HG03342 (cell line): Measurements from ENCODE around the gene CCL14.
"Not testable (repeated sequence)": the region's sequence is repeated elsewhere in the genome, so short reads cannot be mapped to it uniquely, and the experiment has no call there.

Experiments
- ATAC-seq: cut with Tn5 transposase; IDR thresholded peaks from one replicate; pipeline ENCODE4 v1.9.1; 2021; ENCODE audit warnings: mild to moderate bottlenecking, moderate library complexity; ENCODE audit not compliant: unreplicated experiment

Gene CCL14

DNA sequence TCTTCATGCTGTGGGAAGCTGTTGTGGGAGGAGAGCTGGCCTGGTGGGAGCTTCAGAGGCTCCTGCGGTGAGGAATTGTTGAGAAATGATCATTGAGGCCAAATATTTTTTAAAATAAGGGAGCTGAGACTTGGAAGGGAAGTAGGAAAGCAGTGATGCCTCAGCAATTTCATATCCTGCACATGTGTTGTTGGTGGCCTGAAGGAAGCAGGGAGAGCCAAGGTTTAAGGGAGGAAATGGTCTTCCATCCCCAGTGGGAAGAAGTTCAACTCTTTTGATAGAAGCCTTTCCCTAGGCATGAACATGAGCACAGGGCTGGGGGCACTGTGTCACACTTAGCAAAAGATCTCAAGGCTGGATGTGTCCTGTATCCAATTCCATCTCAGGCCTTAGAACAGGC is at the start of gene CCL14:
TSS of gene CCL14 (minus strand) at position 87 of the 400 bp plus-strand sequence. CDS start at position 7, 80 bp downstream.
- ATAC-seq: no peak

DNA sequence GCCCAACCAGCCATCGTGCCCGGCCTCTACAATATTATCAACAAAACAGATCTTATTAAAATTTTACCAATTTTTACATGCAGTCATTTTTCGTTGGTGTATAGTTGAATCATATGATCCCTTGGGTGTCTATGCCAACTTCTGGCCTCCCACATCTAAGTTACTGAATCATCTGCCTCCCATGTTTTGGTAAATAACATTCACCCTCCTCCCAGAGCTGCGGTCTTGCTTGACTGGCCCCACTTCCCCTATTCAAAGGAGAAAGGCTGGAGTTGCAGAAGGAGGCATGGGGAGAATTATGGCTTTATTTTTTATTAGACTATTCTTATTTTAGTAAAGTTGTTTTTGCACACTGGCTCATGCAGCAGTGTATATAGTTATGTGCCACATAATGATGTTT is 49.7 kb upstream of the CCL14 start:
- no peak for ATAC-seq

- ATAC-seq: no peak
These were observed 47.6 kb upstream of the CCL14 start for GRCh38 chr17:36034127-36034526.

DNA sequence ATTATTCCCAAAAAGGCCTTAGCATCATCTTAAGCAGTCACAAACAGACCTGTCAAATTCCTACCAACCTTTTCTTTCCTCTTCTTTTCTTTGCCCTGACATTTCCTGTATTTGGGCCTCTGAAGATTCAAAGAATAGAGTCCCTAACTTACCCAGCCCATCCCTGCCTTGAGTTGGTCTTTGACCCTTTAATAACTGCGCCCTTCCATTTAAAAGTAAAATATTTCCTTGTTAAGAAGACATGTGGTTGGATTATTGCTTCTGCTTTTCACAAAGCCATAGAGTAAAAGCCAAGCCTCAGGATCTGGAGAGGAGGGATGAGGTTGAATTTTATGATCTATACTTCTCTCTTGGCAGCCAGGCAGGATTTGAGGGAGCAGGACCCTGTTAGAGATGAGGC is 44.4 kb upstream of the CCL14 start:
- ATAC-seq: no peak

DNA sequence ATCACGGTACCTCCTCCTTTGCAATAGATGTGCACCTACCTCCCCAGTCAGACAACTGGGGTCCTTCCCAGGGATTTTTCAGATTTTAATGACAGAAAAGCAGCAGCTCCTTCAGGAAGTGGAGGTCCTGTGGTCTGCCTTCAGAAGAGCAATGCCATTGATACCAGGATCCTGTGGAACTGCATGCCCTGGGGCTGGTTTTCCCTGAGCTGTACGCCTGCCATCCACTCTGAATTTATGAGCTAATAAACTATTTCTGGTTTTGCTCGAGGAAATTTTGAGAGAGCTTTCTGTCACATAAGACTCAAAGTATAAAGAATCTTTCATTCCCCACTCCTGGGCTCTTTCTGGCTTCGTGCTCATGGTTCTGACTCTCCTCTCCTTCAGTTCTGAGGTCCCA is 41.2 kb upstream of the CCL14 start:
- ATAC-seq: no peak

DNA sequence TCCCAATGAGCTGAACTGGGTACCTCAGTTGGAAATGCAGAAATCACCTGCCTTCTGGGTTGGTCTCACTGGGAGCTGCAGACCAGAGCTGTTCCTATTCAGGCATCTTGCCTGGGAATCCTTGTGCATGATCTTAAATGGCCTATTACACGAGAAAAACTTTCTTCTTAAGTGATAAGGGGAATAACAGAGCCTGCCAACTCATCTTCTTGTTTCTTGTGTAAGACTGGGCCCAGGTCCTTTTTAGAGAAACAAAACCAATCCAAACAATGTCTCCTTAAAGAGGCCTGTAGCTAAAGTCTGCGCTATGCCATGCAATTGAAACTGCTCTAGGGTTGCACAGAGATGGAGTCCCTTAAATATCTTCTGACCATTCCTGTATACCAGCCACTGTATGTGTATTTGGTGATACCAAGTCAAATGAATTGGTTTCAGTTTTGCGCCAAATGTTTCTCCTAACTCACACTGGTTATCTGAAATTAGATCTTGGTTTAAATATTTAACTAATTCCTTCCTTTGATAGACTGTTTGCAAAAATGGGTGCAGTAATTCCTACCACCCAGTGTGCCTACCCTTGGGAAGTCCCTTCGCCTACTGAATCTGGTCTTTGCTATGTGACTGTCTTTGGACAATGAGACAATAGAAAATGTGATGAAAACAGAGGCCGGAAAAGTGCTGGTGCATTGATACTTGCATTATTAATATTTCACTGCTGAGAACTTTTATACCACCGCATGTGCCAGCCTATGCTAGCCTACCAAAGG is 37.8 kb upstream of the CCL14 start:
- ATAC-seq: no peak

- ATAC-seq: no peak
These were observed 32.9 kb upstream of the CCL14 start for GRCh38 chr17:36019423-36019822.

- ATAC-seq: no peak
These were observed 31.3 kb upstream of the CCL14 start, which contains the start of gene CCL23 for GRCh38 chr17:36017799-36018198. Gene CCL23, minus strand, starts transcription at chr17:36017972. Its CDS starts 75 bp downstream, at chr17:36017897.

DNA sequence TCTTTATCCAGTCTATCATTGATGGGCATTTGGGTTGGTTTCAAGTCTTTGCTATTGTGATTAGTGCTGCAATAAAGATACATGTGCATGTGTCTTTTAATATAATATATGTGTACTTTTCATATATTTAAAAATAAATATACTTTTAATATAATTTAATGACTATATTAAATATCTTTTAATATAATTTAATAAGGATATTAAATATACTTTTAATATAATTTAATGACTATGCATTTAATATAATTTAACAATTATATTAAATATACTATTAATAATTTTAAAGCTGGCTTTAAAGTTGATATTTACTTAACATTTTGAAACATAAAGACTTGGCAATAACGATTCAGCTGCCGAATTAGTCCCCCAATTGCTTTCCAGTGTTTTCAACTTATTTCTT is 30.0 kb upstream of the CCL14 start:
- ATAC-seq: no peak

DNA sequence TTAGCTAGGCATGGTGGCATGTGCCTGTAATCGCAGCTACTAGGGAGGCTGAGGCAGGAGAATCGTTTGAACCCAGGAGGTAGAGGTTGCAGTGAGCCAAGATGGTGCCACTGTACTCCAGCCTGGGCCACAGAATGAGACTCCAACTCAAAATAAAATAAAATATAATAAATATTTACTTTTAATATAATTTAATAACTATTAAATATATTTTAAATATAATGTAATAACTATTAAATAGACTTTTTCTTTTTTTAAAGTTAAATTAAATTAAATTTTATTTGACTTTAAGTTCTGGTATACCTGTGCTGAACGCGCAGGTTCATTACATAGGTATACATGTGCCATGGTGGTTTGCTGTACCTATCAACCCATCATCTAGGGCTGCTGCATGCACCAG is 29.4 kb upstream of the CCL14 start:
- ATAC-seq: not testable (repeated sequence)

DNA sequence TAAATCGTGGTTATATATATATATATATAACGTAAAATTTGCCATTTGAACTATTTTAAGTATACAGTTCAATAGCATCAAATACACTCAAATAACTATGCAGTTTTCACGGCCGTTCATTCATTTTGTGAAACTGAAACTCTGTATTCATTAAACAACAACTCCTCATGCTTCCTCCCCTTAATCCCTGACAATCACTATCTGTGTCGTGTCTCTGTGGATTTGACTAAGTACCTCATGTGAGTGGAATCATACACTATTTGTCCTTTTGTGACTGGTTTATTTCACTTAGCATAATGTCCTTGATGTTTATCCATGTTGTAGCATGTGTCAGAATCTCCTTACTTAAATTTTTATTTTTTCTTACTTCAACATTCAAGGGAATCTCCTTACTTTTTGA is 28.4 kb upstream of the CCL14 start:
- no peak for ATAC-seq

DNA sequence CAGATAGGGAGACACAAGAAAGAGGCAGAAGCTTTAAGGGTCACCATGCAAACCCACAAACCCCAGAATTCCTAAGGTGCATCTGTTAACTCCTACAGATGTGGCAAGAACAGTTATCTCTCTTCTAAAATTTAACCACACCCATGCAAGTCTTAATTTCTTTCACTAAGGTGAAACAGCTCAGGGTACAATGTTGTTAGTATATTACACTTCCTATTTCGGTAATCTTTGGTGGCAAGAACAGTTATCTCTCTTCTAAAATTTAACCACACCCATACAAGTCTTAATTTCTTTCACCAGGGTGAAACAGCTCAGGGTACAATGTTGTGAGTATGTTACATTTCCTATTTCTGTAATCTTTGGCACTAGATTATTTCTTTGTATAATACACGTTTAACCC is 24.7 kb upstream of the CCL14 start:
- no peak for ATAC-seq

GRCh38 chr17:36008998-36009665 is 22.6 kb upstream of the CCL14 start:
- ATAC-seq: no peak

DNA sequence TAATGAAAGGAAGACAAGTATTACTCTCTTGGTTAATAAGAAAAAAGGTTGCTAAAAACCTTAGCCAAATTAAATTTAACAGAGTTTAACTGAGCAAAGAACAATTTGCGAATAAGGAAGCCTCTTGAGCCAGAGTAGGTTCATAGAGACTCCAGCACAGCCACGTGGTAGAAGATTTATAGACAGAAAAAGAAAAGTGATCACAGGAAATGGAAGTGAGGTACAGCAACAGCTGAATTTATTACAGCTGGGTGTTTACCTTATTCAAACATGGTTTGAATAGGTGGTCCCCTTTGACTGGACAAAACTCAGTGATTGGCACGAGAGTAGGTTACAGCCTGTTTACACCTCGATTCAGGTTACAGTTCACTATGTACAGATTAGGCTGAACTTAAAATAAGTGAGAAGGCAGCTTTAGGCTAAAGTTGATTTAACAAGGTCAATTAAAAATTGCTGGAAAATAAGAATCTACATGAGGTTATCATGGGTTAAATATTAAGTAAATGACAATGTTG is 18.1 kb upstream of the CCL14 start:
- no peak for ATAC-seq

GRCh38 chr17:36002631-36003030 is 16.1 kb upstream of the CCL14 start:
- no peak for ATAC-seq

DNA sequence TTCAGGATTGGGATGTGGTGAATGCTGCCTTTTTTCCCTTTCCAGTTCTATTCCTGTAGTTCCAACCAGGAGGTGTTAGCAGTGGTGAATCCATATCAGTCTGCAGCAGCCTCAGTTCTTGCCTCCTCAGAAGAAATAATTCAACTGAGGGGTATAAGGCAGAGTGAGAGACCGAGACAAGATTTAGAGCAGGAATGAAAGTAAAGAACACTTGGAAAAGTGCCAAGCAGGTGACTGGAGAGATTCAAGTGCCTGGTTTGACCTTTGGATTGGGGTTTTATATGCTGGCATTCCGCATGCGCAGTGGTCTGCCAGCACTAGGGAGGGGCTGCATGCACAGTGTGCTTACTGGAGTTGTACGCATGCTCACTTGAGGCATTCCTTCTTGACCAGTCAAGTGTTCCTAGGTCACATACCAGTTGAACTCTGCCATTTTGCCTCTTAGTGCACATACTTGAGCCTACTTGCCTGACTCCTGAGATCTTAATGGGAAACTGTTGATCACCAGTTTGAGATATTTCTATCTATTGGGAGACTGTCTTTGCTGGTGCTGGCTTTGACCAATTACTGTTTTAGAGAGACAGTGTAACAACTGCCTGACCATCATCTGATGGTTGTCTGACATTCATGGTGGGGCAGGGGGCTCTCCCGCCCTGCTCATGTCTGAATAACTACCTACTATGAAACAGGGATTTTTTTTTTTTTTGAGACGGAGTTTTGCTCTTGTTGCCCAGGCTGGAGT is 15.5 kb upstream of the CCL14 start:
- ATAC-seq: no peak

GRCh38 chr17:36001110-36001771 is 14.7 kb upstream of the CCL14 start, which contains the start of gene CCL15:
Gene CCL15, minus strand, starts transcription at chr17:36001553. Its CDS starts 61 bp downstream, at chr17:36001492.
- ATAC-seq: no peak

DNA sequence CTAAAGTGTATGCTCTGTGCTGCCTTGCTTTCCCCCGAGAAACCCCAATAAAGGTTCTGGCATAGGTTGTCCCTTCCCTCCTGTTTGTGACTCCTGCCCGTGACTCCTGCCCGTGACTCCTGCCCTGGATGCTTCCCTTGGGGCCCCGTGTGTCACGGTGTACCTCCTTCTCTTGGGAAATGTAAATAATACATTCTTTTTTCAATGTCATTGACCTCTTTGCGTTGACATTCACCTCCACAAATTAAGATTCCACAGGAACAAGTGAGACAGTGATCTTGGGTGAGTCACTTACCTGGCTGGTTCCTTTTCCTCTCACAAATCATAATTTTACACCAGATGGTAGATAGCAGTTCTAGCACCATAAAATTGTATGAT is 14.2 kb upstream of the CCL14 start:
- no peak for ATAC-seq

DNA sequence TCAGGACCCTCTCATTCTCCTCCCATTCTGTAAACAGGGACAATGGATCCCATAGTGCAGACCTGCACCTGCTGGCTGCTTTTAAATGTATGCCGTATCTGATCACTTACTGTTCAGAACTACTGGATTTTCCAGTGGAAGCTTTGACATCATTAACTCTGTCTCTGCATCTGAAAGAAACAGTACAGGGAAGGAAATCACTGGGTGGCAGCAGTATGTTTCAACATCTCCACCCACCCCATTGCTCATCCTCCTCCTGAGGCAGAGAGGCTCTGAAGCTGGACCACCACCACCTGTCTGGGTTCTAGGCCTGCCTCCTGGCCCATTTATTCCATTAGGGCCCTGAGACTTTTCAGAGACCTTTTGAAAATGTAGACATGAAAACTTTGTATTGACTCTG is 12.2 kb upstream of the CCL14 start:
- no peak for ATAC-seq

DNA sequence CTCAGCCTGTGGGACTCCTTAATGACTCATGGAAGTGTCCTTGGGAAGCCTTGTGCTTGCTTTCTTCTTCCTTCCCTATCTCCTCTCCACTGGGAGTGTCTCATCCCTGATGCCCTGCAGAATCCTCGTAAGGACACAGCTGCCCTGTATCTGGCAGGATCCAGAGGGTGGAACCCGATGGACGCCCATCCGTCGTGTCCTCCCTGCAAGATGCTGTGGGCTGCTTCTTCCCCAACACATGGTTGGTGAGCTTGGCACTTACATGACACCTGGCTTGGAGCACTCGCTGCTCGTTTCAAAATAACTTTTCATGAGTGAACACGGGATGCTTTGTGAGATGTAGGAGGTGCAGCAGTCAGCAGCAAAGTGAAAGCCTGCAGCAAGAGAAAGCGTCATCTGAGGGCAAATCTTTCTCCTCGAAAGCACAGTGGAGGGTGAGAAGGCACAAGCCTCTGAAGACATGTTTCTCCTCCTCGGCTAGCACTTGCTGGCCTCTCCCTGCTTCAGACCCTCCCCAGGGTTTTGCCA is 11.6 kb upstream of the CCL14 start:
- no peak for ATAC-seq

DNA sequence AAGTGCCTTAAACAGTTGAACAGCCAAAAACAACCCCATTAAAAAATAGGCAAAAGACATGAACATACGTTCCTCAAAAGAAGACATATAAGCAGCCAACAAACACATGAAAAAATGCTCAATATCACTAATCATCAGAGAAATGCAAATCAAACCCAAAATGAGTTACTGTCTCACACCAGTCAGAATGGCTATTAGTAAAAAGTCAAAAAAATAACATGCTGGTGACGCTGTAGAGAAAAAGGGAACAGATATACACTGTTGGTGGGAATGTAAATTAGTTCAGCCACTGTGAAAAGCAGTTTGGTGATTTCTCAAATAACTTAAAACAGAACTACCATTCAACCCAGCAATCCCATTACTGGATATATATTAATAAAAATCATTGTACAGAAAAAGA is 8.8 kb upstream of the CCL14 start:
- not testable (repeated sequence) for ATAC-seq
